ENCODE data around the gene NT5C3A. TPM values are rescaled to one million over a fixed set of nuclear protein-coding genes. Genes with fewer than 3 reads are reported as not detected.

The NT5C3A gene
- total and polyA plus RNA-seq, 2 of the 8 experiments (the other 6 are each of a cell fraction or from before 2014, with no cell fraction given), result 7.5 to 22.7 TPM

- no peak overlapping the region for H2BK15ac ChIP-seq (ENCODE audit: low read length)
- FAIRE-seq, result no peak
- TF ChIP-seq POU5F1 (IDR thresholded peaks at IDR 0.05; ENCODE audit: low read depth, low read length) (no peak), NRF1 (IDR thresholded peaks at IDR 0.05; ENCODE audit: low read depth, low read length) (no peak), MAX (IDR thresholded peaks at IDR 0.05) (no peak), ZNF274 (IDR thresholded peaks at IDR 0.05; ENCODE audit: borderline replicate concordance, extremely low read depth, low read length) (no peak), RAD21 (IDR thresholded peaks at IDR 0.05 in 1 of 2, conservative IDR thresholded peaks at IDR 0.05 in 1 of 2; ENCODE audit: low read depth in 2 of 2, low read length in 2 of 2) (no peak), HDAC2 (IDR thresholded peaks at IDR 0.05; ENCODE audit: borderline replicate concordance in 1 of 2, low read depth in 2 of 2, low read length in 2 of 2) (no peak), JUND (IDR thresholded peaks at IDR 0.05; ENCODE audit: low read length) (no peak), USF2 (IDR thresholded peaks at IDR 0.05; ENCODE audit: low read length) (no peak), RXRA (IDR thresholded peaks at IDR 0.05; ENCODE audit: insufficient read depth, low read depth, low read length) (no peak), NANOG (IDR thresholded peaks at IDR 0.05; ENCODE audit: insufficient read depth, low read depth, low read length, poor library complexity, severe bottlenecking) (no peak), SP2 (IDR thresholded peaks at IDR 0.05; ENCODE audit: low read length) (no peak), SAP30 (IDR thresholded peaks at IDR 0.05; ENCODE audit: insufficient read depth, insufficient replicate concordance, low read length) (no peak)
Observed at GRCh38 chr7:33024189-33024757, 38.3 kb downstream of the NT5C3A start.

More at GRCh38 chr7:33024189-33024757, 38.3 kb downstream of the NT5C3A start:
- no peaks in the 10 kb centered on the region for H4K20me1 ChIP-seq (replicated peaks in 1 of 2; ENCODE audit: control insufficient read depth in 1 of 2, insufficient read depth in 2 of 2, low read length in 2 of 2)
- no peak overlapping the region for H3K4me3 ChIP-seq (ENCODE audit: extremely low read depth in 1 of 4, insufficient read depth in 2 of 4, low read depth in 3 of 4, low read length in 4 of 4)
- H3K36me3 ChIP-seq (ENCODE audit: control insufficient read depth in 2 of 4, insufficient read depth in 4 of 4, low read length in 3 of 4), result peaks cover 0 to 23% (median 6%) of the 10 kb centered on the region in 4 experiments; a peak in 2 of 8 replicates
- H2AK5ac ChIP-seq (ENCODE audit: low read depth, low read length), result no peak overlapping the region
- DNase-seq (ENCODE audit: low read depth in 1 of 2, low spot score in 2 of 2), result no peak
- H2BK20ac ChIP-seq (ENCODE audit: low read length), result no peak overlapping the region
- H3K4ac ChIP-seq (replicated peaks; ENCODE audit: insufficient read length, low read depth, low read length), result no peak overlapping the region
- no peaks in the 10 kb centered on the region for H3K4me1 ChIP-seq (replicated peaks in 1 of 4; ENCODE audit: control insufficient read depth in 3 of 4, insufficient read depth in 4 of 4, low read length in 3 of 4)
- no peak overlapping the region for H3K18ac ChIP-seq (ENCODE audit: extremely low read depth, low read length)
- H3K27me3 ChIP-seq (replicated peaks in 1 of 4; ENCODE audit: control insufficient read depth in 3 of 4, extremely low read depth in 1 of 4, insufficient read depth in 3 of 4, low read length in 3 of 4), result no peaks in the 10 kb centered on the region
- H3K14ac ChIP-seq (ENCODE audit: insufficient read length), result no peak overlapping the region
- POLR2A ChIA-PET (ENCODE audit: partially characterized antibody), result no interaction called here
- no peak overlapping the region for H4K5ac ChIP-seq (ENCODE audit: insufficient read length, low read depth, low read length)
- no peak overlapping the region for H3K23ac ChIP-seq (ENCODE audit: insufficient read length)
- no peak overlapping the region for H3K56ac ChIP-seq (replicated peaks; ENCODE audit: insufficient read length, low read depth, low read length)
- H2BK120ac ChIP-seq (replicated peaks; ENCODE audit: low read depth, low read length), result no peak overlapping the region
- H3K9ac ChIP-seq (replicated peaks in 1 of 4; ENCODE audit: extremely low read depth in 1 of 4, low read depth in 3 of 4, low read length in 3 of 4), result no peak overlapping the region
- H3K27ac ChIP-seq (ENCODE audit: low read depth, low read length), result no peak overlapping the region
- H2BK12ac ChIP-seq (ENCODE audit: low read depth, low read length), result no peak overlapping the region
- WGBS, 2 experiments (ENCODE audit: extremely low coverage in 1 of 2, insufficient coverage in 1 of 2, insufficient read length in 1 of 2, insufficient replicate concordance in 2 of 2, low coverage in 1 of 2, low lambda C conversion rate in 2 of 2, missing lambda C conversion rate in 1 of 2), result 86% methylated on average over 4 of the region's 4 CpGs; no CpG with 5 or more reads in 1 of the 2 experiments
- no peaks in the 10 kb centered on the region for H3K23me2 ChIP-seq (ENCODE audit: low read depth, low read length)
- no peak overlapping the region for H4K91ac ChIP-seq (replicated peaks; ENCODE audit: insufficient read length, low read length)
- H3K79me1 ChIP-seq (ENCODE audit: low read depth, low read length), result no peaks in the 10 kb centered on the region
- H2AFZ ChIP-seq (ENCODE audit: low read length), result no peak overlapping the region
- CTCF ChIA-PET (ENCODE audit: partially characterized antibody), result no interaction called here
- H3K4me2 ChIP-seq (ENCODE audit: insufficient read depth in 1 of 2, low read depth in 2 of 2, low read length in 2 of 2), result no peak overlapping the region
- H3K9me3 ChIP-seq (ENCODE audit: insufficient read depth in 2 of 2, low read depth in 1 of 2, low read length in 1 of 2), result no peaks in the 10 kb centered on the region
- H2BK5ac ChIP-seq (ENCODE audit: low read depth, low read length), result no peak overlapping the region
- no peak overlapping the region for H4K8ac ChIP-seq (ENCODE audit: extremely low read depth, insufficient read depth, low read length)
- no peaks in the 10 kb centered on the region for H3K79me2 ChIP-seq (ENCODE audit: control insufficient read depth in 1 of 2, insufficient read depth in 2 of 2, low read length in 2 of 2)

All from H1 (cell line).